ENCODE results near the gene ERC1.
"Not testable (repeated sequence)": the region's sequence is repeated elsewhere in the genome, so short reads cannot be mapped to it uniquely, and the experiment has no call there.

ERC1 gene

DNA sequence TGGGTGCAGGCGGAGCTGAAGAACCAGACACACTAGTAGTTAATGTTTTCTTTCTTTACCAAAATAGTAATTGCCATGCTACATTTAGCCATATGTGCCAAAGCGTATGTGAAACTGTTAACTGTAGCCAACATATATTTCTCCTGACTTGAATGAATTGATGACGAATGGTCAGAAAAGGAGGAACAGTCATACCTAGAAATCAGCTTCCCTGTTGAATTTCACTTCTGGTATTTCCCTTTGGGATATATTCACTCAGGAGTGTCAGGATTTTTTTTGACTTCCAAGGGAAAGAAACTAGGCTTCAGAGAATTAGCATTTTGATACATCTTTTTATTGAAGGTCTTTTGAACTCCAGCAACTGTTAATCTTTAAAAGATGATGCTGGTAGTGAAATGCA lies 87.0 kb downstream of the ERC1 start:
- TF ChIP-seq EZH2 (IDR thresholded peaks at IDR 0.05) (no peak), FOXP2 (optimal IDR thresholded peaks at IDR 0.05; ENCODE audit: control extremely low read depth, extremely low read length, insufficient read depth) (no peak), POLR2AphosphoS5 (IDR thresholded peaks at IDR 0.05; ENCODE audit: borderline replicate concordance, low read depth, low read length) (no peak)
- peak overlapping the region; percentile 37; the same call in 1 of the 2 replicates for H3K27ac ChIP-seq
- H3K4me3 ChIP-seq = no peak overlapping the region
- no peak overlapping the region for H3K9ac ChIP-seq (ENCODE audit: insufficient read length)
- DNase-seq (ENCODE audit: low read depth, low spot score) = no peak
- H3K36me3 ChIP-seq (ENCODE audit: insufficient read depth, low read length) = no peaks in the 10 kb centered on the region
- H3K9me3 ChIP-seq (ENCODE audit: low read depth, low read length) = no peaks in the 10 kb centered on the region

DNA sequence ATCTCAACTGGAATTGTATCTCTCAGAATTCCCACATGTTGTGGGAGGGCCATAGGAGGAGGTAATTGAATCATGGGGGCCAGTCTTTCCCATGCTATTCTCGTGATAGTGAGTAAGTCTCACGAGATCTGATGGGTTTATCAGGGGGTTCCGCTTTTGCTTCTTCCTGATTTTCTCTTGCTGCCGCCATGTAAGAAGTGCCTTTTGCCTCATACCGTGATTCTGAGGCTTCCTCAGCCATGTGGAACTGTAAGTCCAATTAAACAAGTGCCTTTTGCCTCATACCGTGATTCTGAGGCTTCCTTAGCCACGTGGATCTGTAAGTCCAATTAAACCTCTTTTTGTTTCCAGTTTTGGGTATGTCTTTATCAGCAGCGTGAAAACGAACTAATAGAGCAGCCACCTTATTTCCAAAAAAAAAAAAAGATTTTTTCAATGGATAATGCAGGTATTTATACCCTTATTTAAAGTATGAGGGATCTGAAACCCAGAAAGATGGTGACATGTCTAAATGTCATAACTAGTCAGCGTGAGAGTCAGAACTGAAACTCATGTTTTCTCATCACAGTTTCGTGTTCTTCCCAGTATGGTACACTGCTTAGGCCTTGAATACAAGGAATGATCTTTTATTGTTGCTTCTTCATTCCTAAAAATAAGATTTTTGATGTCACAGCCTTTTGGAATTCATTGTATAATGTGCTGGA lies 89.6 kb downstream of the ERC1 start:
- Histone ChIP-seq H3K36me3 (ENCODE audit: insufficient read depth, low read length) (no peaks in the 10 kb centered on the region), H3K9me3 (ENCODE audit: low read depth, low read length) (no peaks in the 10 kb centered on the region), H3K27ac (no peak overlapping the region), H3K4me3 (no peak overlapping the region), H3K9ac (ENCODE audit: insufficient read length) (no peak overlapping the region)
- TF ChIP-seq EZH2 (IDR thresholded peaks at IDR 0.05) (no peak), FOXP2 (optimal IDR thresholded peaks at IDR 0.05; ENCODE audit: control extremely low read depth, extremely low read length, insufficient read depth) (no peak), POLR2AphosphoS5 (IDR thresholded peaks at IDR 0.05; ENCODE audit: borderline replicate concordance, low read depth, low read length) (no peak)
- no peak for DNase-seq (ENCODE audit: low read depth, low spot score)

DNA sequence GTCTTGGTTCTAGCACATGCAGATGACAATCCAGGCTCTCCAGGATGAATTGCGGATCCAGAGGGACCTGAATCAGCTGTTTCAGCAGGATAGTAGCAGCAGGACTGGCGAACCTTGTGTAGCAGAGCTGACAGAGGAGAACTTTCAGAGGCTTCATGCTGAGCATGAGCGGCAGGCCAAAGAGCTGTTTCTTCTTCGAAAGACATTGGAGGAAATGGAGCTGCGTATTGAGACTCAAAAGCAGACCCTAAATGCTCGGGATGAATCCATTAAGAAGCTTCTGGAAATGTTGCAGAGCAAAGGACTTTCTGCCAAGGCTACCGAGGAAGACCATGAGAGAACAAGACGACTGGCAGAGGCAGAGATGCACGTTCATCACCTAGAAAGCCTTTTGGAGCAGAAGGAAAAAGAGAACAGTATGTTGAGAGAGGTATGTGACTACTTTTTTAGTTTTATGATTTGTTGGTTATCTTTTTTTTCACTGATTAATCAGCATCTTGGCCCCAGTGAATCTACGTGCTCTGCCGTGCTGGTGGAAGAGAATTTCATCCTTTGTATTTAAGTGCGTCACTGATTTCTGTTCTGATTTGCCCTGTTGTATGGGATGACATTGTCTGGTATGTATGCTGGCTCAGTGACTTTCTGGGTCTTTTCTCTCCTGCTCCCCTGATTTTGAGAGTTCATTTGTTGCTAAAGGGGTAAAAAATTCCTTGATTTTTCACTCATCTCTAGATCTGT lies 92.3 kb downstream of the ERC1 start:
- no peak for TF ChIP-seq POLR2AphosphoS5 (IDR thresholded peaks at IDR 0.05; ENCODE audit: borderline replicate concordance, low read depth, low read length)
- TF ChIP-seq FOXP2 (optimal IDR thresholded peaks at IDR 0.05; ENCODE audit: control extremely low read depth, extremely low read length, insufficient read depth) = no peak
- no peak for TF ChIP-seq EZH2 (IDR thresholded peaks at IDR 0.05)
- Histone ChIP-seq H3K9me3 (ENCODE audit: low read depth, low read length) (no peaks in the 10 kb centered on the region), H3K27ac (peak overlapping the region; percentile 75), H3K4me3 (peak overlapping the region; percentile 47), H3K9ac (ENCODE audit: insufficient read length) (peak overlapping the region; percentile 35), H3K36me3 (ENCODE audit: insufficient read depth, low read length) (no peaks in the 10 kb centered on the region)
- no peak for DNase-seq (ENCODE audit: low read depth, low spot score)

DNA sequence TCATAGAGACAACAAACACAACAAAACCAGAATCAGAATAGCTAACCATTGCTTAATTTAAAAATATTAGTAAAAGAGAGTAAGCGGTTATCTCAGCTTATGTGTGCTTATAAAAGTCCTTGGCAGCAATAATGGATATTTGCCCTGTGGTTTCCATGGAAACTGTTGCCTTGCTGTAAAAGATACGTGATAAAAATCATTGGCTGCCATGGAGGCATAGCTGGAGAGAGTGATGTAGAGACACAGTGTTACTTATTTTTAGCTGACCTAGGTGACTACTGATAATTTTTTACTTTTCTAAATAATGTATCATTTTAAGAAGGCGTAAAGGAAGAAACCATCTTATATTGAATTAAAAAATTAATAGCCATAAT lies 92.9 kb downstream of the ERC1 start:
- H3K27ac ChIP-seq = 0 out of 2 replicates have a peak overlapping the region, but pooled peaks have one; percentile 75
- no peaks in the 10 kb centered on the region for H3K9me3 ChIP-seq (ENCODE audit: low read depth, low read length)
- no peak overlapping the region for H3K9ac ChIP-seq (ENCODE audit: insufficient read length)
- TF ChIP-seq POLR2AphosphoS5 (IDR thresholded peaks at IDR 0.05; ENCODE audit: borderline replicate concordance, low read depth, low read length) = no peak
- TF ChIP-seq EZH2 (IDR thresholded peaks at IDR 0.05) = no peak
- TF ChIP-seq FOXP2 (optimal IDR thresholded peaks at IDR 0.05; ENCODE audit: control extremely low read depth, extremely low read length, insufficient read depth) = no peak
- H3K36me3 ChIP-seq (ENCODE audit: insufficient read depth, low read length) = no peaks in the 10 kb centered on the region
- peak overlapping the region; percentile 47; the same call in 1 of the 2 replicates for H3K4me3 ChIP-seq
- peak; percentile 48 for DNase-seq (ENCODE audit: low read depth, low spot score)

DNA sequence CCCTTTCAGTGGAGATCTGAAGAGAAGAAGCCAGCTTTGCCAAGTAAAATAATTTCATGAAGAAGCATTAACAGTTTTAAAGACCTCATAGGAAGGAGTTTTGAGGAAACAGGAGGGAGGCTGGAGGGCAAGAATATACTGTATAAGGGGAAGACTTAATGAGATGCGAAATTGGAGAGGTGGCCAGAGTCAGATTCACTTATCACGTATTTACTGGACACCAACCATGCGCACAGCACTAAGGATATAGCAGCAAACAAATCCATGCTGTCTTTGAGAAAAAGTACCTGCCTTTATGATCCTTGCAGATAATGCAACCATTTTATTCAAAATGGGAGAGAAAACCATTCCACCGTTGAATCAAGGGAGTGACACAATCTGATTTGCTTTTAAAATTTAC lies 100.3 kb downstream of the ERC1 start:
- TF ChIP-seq EZH2 (IDR thresholded peaks at IDR 0.05) = no peak
- TF ChIP-seq FOXP2 (optimal IDR thresholded peaks at IDR 0.05; ENCODE audit: control extremely low read depth, extremely low read length, insufficient read depth) = no peak
- TF ChIP-seq POLR2AphosphoS5 (IDR thresholded peaks at IDR 0.05; ENCODE audit: borderline replicate concordance, low read depth, low read length) = no peak
- Histone ChIP-seq H3K4me3 (no peak overlapping the region), H3K27ac (no peak overlapping the region), H3K9me3 (ENCODE audit: low read depth, low read length) (no peaks in the 10 kb centered on the region), H3K9ac (ENCODE audit: insufficient read length) (no peak overlapping the region), H3K36me3 (ENCODE audit: insufficient read depth, low read length) (no peaks in the 10 kb centered on the region)
- DNase-seq (ENCODE audit: low read depth, low spot score) = no peak

DNA sequence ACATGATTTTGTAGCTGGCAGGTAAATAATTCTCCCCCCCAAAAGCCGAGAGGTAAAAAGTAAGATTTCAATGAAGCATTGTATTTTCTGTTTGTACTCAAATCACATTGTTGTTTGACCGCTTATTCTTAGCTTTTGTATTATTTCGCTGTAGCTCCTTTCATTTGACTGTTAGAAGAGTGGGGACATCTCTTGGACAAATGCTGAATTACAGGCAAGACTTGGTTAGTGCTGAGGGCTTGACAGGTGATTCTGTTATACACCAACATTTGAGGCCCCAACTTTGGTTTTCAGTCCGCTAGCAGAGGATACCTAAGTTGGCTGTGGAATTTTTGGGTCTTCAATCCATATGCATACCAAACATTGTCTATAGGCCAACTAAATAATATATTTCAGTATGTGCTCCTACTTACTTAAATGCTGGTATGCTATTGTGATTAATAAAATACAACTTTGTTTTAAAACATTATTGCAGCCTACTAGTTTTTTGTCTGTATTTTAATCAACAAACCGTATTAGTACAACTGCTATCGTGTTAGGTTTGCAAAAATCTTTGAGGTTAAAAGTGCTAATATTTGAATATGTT lies 102.2 kb downstream of the ERC1 start:
- H3K4me3 ChIP-seq = no peak overlapping the region
- no peaks in the 10 kb centered on the region for H3K9me3 ChIP-seq (ENCODE audit: low read depth, low read length)
- H3K9ac ChIP-seq (ENCODE audit: insufficient read length) = no peak overlapping the region
- no peaks in the 10 kb centered on the region for H3K36me3 ChIP-seq (ENCODE audit: insufficient read depth, low read length)
- TF ChIP-seq FOXP2 (optimal IDR thresholded peaks at IDR 0.05; ENCODE audit: control extremely low read depth, extremely low read length, insufficient read depth) = no peak
- TF ChIP-seq EZH2 (IDR thresholded peaks at IDR 0.05) = no peak
- TF ChIP-seq POLR2AphosphoS5 (IDR thresholded peaks at IDR 0.05; ENCODE audit: borderline replicate concordance, low read depth, low read length) = no peak
- DNase-seq (ENCODE audit: low read depth, low spot score) = no peak
- no peak overlapping the region for H3K27ac ChIP-seq

DNA sequence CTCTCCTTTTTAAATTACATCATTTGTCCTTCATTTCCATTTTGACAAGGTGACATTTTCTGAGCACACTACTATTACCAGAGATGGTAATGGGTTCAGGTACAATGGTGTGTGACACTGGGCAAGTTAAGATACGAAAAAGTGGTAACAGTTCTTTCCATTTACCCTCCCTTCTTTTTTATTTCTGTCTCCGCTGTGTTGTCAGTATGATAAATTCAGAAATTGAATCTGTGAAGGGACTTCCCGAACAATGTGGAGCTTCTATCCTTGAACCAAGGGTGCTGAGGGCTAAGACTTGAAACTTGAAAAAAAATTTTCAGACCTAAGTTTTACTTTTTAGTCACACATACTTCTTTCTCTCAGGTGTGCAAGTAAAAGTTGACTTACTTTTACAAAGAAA lies 103.7 kb downstream of the ERC1 start:
- Histone ChIP-seq H3K27ac (no peak overlapping the region), H3K9me3 (ENCODE audit: low read depth, low read length) (no peaks in the 10 kb centered on the region), H3K4me3 (no peak overlapping the region), H3K9ac (ENCODE audit: insufficient read length) (no peak overlapping the region), H3K36me3 (ENCODE audit: insufficient read depth, low read length) (no peaks in the 10 kb centered on the region)
- DNase-seq (ENCODE audit: low read depth, low spot score) = no peak
- TF ChIP-seq EZH2 (IDR thresholded peaks at IDR 0.05) (no peak), FOXP2 (optimal IDR thresholded peaks at IDR 0.05; ENCODE audit: control extremely low read depth, extremely low read length, insufficient read depth) (no peak), POLR2AphosphoS5 (IDR thresholded peaks at IDR 0.05; ENCODE audit: borderline replicate concordance, low read depth, low read length) (no peak)

DNA sequence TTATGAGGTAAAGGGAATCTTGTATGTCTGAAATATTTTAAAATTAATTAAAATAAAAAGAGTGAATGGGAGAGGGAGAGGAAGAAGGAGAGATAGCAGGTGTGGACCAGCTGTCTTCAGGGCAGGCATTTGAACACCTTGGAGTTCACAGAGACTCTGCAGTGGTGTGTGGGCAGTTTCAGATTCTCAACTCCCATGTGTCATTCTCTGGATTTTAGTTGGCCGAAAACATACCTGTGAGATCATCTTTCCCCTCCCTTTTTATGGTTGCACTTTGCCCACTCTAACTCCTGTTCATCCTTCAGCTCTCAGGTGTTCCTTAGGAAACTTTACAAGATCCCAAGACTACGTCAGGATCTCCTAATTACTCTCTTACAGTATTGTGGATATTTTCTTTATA lies 108.1 kb downstream of the ERC1 start:
- no peaks in the 10 kb centered on the region for H3K36me3 ChIP-seq (ENCODE audit: insufficient read depth, low read length)
- TF ChIP-seq FOXP2 (optimal IDR thresholded peaks at IDR 0.05; ENCODE audit: control extremely low read depth, extremely low read length, insufficient read depth) = no peak
- TF ChIP-seq EZH2 (IDR thresholded peaks at IDR 0.05) = no peak
- no peak for TF ChIP-seq POLR2AphosphoS5 (IDR thresholded peaks at IDR 0.05; ENCODE audit: borderline replicate concordance, low read depth, low read length)
- DNase-seq (ENCODE audit: low read depth, low spot score) = no peak

DNA sequence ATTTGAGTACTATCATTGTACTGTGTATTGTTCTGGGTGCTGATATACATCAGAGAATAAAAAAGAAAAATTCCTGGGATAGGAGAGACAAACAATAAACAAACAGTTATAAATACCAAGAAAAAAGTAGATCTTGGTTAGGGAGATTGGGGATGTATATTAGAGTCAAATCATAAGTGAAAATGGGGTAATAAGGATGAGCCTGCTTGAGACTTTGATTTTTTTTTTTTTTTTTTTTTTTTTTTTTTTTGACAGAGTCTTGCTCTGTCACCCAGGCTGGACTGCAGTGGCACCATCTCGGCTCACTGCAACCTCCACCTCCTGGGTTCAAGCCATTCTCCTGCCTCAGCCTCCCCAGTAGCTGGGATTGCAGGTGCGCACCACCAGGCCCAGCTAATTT lies 108.6 kb downstream of the ERC1 start:
- not testable (repeated sequence) for DNase-seq (ENCODE audit: low read depth, low spot score); H3K9ac ChIP-seq (ENCODE audit: insufficient read length); H3K27ac ChIP-seq

More for the DNA sequence above, 108.1 kb downstream of the ERC1 start:
- Histone ChIP-seq H3K4me3 (no peak overlapping the region), H3K27ac (no peak overlapping the region), H3K9me3 (ENCODE audit: low read depth, low read length) (no peaks in the 10 kb centered on the region), H3K9ac (ENCODE audit: insufficient read length) (no peak overlapping the region)

More for the DNA sequence above, 108.6 kb downstream of the ERC1 start:
- not testable (repeated sequence) for H3K9me3 ChIP-seq (ENCODE audit: low read depth, low read length); H3K4me3 ChIP-seq; H3K36me3 ChIP-seq (ENCODE audit: insufficient read depth, low read length)
